H9 (cell line): Measurements from ENCODE around the gene ELOA. TPM values are rescaled to one million over a fixed set of nuclear protein-coding genes. Genes with fewer than 3 reads are reported as not detected.
A peak's percentile ranks its signal among the peaks of the same experiment; 100 is the strongest.

ENCODE experiments used
- DNase-seq: peaks from one replicate; pipeline ENCODE4 v3.0.0-alpha.2; 2017
- H2AFZ ChIP-seq: one replicate; pipeline ENCODE4 v1.6.1; 2013; ENCODE audit warnings: mild to moderate bottlenecking, low read length, control low read depth, moderate library complexity
- H2AK5ac ChIP-seq: 2 replicates; pipeline ENCODE4 v1.6.1; 2013; ENCODE audit warnings: low read length, control low read depth, mixed read lengths; ENCODE audit not compliant: insufficient read length
- H2BK120ac ChIP-seq: one replicate; pipeline ENCODE4 v1.6.1; 2013; ENCODE audit warnings: low read depth, mild to moderate bottlenecking, low read length, control low read depth, inconsistent platforms; ENCODE audit not compliant: poor library complexity, severe bottlenecking
- H2BK12ac ChIP-seq: 2 replicates; pipeline ENCODE4 v1.6.1; 2013; ENCODE audit warnings: low read length, control low read depth, mixed read lengths, low read depth; ENCODE audit not compliant: insufficient read length
- H2BK15ac ChIP-seq: 2 replicates; pipeline ENCODE4 v1.6.1; 2013; ENCODE audit warnings: low read depth, low read length, control low read depth
- H2BK20ac ChIP-seq: one replicate; pipeline ENCODE4 v1.6.1; 2013; ENCODE audit warnings: low read depth, mild to moderate bottlenecking, low read length, control low read depth, inconsistent platforms; ENCODE audit not compliant: poor library complexity, severe bottlenecking
- H2BK5ac ChIP-seq: 2 replicates; pipeline ENCODE4 v1.6.1; 2013; ENCODE audit warnings: low read length, control low read depth, mixed read lengths; ENCODE audit not compliant: insufficient read length
- H3K14ac ChIP-seq: 2 replicates; pipeline ENCODE4 v1.6.1; 2013; ENCODE audit warnings: low read length, control low read depth; ENCODE audit not compliant: insufficient read depth
- H3K18ac ChIP-seq: 2 replicates; pipeline ENCODE4 v1.6.1; 2013; ENCODE audit warnings: low read depth, mild to moderate bottlenecking, mixed read lengths, low read length, control low read depth; ENCODE audit not compliant: insufficient read length
- H3K23ac ChIP-seq: 2 replicates; pipeline ENCODE4 v1.6.1; 2013; ENCODE audit warnings: low read length, control low read depth, mixed read lengths, low read depth; ENCODE audit not compliant: insufficient read length
- H3K23me2 ChIP-seq: 2 replicates; pipeline ENCODE4 v1.6.1; 2013; ENCODE audit warnings: low read depth, mild to moderate bottlenecking, mixed read lengths, low read length, control low read depth; ENCODE audit not compliant: insufficient read length, poor library complexity, severe bottlenecking
- H3K27ac ChIP-seq: 2 replicates; pipeline ENCODE4 v1.5.1; 2013; ENCODE audit warnings: low read length, control low read depth, mixed read lengths, low read depth; ENCODE audit not compliant: insufficient read length
- H3K27me3 ChIP-seq: 2 replicates; pipeline ENCODE4 v1.6.1; 2013; ENCODE audit warnings: low read length, control low read depth, inconsistent platforms; ENCODE audit not compliant: insufficient read depth
- H3K4ac ChIP-seq: 2 replicates; pipeline ENCODE4 v1.6.1; 2013; ENCODE audit warnings: low read depth, mild to moderate bottlenecking, control low read depth, inconsistent platforms, low read length, moderate library complexity
- H3K4me1 ChIP-seq: 2 replicates; pipeline ENCODE4 v1.6.1; 2013; ENCODE audit warnings: low read length, control low read depth, inconsistent platforms; ENCODE audit not compliant: insufficient read depth
- H3K4me2 ChIP-seq: 2 replicates; pipeline ENCODE4 v1.6.1; 2013; ENCODE audit warnings: low read length, control low read depth, mixed read lengths; ENCODE audit not compliant: insufficient read length, insufficient read depth
- H3K56ac ChIP-seq: 2 replicates; pipeline ENCODE4 v1.6.1; 2013; ENCODE audit warnings: low read depth, mild to moderate bottlenecking, mixed read lengths, low read length, control low read depth; ENCODE audit not compliant: insufficient read length
- H3K79me1 ChIP-seq: 2 replicates; pipeline ENCODE4 v1.6.1; 2013; ENCODE audit warnings: low read depth, mild to moderate bottlenecking, moderate library complexity, low read length, control low read depth, inconsistent platforms; ENCODE audit not compliant: insufficient read depth, poor library complexity, severe bottlenecking
- H3K79me2 ChIP-seq: 2 replicates; pipeline ENCODE4 v1.6.1; 2013; ENCODE audit warnings: low read length, control low read depth, inconsistent platforms; ENCODE audit not compliant: insufficient read depth
- H3K9ac ChIP-seq: 2 replicates; pipeline ENCODE4 v1.6.1; 2013; ENCODE audit warnings: low read length, control low read depth, mixed read lengths; ENCODE audit not compliant: insufficient read length; ENCODE audit errors: extremely low read depth
- H3K9me3 ChIP-seq: one replicate; pipeline ENCODE4 v1.6.1; 2013; ENCODE audit warnings: low read depth, low read length, inconsistent platforms; ENCODE audit not compliant: control insufficient read depth
- H3T11ph ChIP-seq: one replicate; pipeline ENCODE4 v1.6.1; 2013; ENCODE audit warnings: mild to moderate bottlenecking, low read length, control low read depth, inconsistent platforms
- H4K20me1 ChIP-seq: one replicate; pipeline ENCODE4 v1.6.1; 2013; ENCODE audit not compliant: control insufficient read depth, insufficient read length, insufficient read depth
- H4K5ac ChIP-seq: 2 replicates; pipeline ENCODE4 v1.6.1; 2013; ENCODE audit warnings: low read depth, mild to moderate bottlenecking, mixed read lengths, low read length, control low read depth; ENCODE audit not compliant: insufficient read length
- H4K8ac ChIP-seq: replicated peaks from 2 replicates; pipeline ENCODE4 v1.6.1; 2013; ENCODE audit warnings: low read length, control low read depth, mixed read lengths, low read depth; ENCODE audit not compliant: insufficient read length
- H4K91ac ChIP-seq: 2 replicates; pipeline ENCODE4 v1.6.1; 2013; ENCODE audit warnings: low read depth, mild to moderate bottlenecking, moderate library complexity, mixed read lengths, low read length, control low read depth; ENCODE audit not compliant: insufficient read length
- H3K27ac Mint-ChIP-seq, 3 experiments: 2 replicates in 2 of 3; 3 replicates in 1 of 3; pipeline ENCODE4 v1.8.0; 2020 to 2021; ENCODE audit warnings: mixed read lengths in 3 of 3, mild to moderate bottlenecking in 1 of 3, moderate library complexity in 1 of 3
- H3K27me3 Mint-ChIP-seq: 2 replicates; pipeline ENCODE4 v1.8.0; 2021; ENCODE audit warnings: low read depth, mild to moderate bottlenecking, moderate library complexity, mixed read lengths
- H3K36me3 Mint-ChIP-seq, 3 experiments: 2 replicates in 2 of 3; 3 replicates in 1 of 3; pipeline ENCODE4 v1.8.0; 2020 to 2021; ENCODE audit warnings: low read depth in 3 of 3, mixed read lengths in 3 of 3; ENCODE audit not compliant: insufficient read depth in 1 of 3
- H3K4me1 Mint-ChIP-seq, 2 experiments: 2 replicates each; pipeline ENCODE4 v1.8.0; 2020; ENCODE audit warnings: mixed read lengths in 2 of 2
- H3K4me3 Mint-ChIP-seq, 2 experiments: 2 replicates in 1 of 2; 3 replicates in 1 of 2; pipeline ENCODE4 v1.8.0; 2020 to 2021; ENCODE audit warnings: mild to moderate bottlenecking in 2 of 2, mixed read lengths in 2 of 2, moderate library complexity in 1 of 2
- H3K9me3 Mint-ChIP-seq, 2 experiments: 2 replicates in 1 of 2; 3 replicates in 1 of 2; pipeline ENCODE4 v1.8.0; 2020; ENCODE audit warnings: mild to moderate bottlenecking in 2 of 2, mixed read lengths in 2 of 2, moderate library complexity in 1 of 2
- CTCF ChIP-seq: fragments of 200-600 bp; sonication (generic); conservative IDR thresholded peaks from 3 replicates; pipeline ENCODE4 v1.8.0; 2021; ENCODE audit warnings: antibody characterized with exemption, mild to moderate bottlenecking
- WGBS: extraction: QIAGEN DNeasy Blood & Tissue Kit; methylation state at CpG from one replicate; pipeline ENCODE4 v1.1.7; 2013; ENCODE audit warnings: missing lambda C conversion rate, low lambda C conversion rate, mixed read lengths; ENCODE audit not compliant: insufficient read length; ENCODE audit errors: extremely low coverage; 5-methylcytosine and 5-hydroxymethylcytosine counted together
- total RNA-seq: library from RNA; stranded (reverse); gene quantifications from 2 replicates; pipeline ENCODE4 v1.2.1, GENCODE V29; 2021

ELOA gene
- total RNA-seq, 1 experiment from 2014 or later: 66.2 TPM

GRCh38 chr1:23801338-23801748 lies 58.1 kb downstream of the ELOA start:
- Histone ChIP-seq H2BK12ac (no peak overlapping the region), H3K9ac (no peak overlapping the region), H4K5ac (no peak overlapping the region), H3K18ac (no peak overlapping the region), H4K20me1 (no peaks in the 10 kb centered on the region), H4K91ac (no peak overlapping the region), H3K14ac (no peak overlapping the region), H3K4ac (no peak overlapping the region), H3K23ac (no peak overlapping the region), H3K79me1 (no peaks in the 10 kb centered on the region), H2AFZ (no peak overlapping the region), H2BK15ac (no peak overlapping the region), H3K4me1 (no peaks in the 10 kb centered on the region; the same call in 1 of the 2 replicates), H3K9me3 (no peaks in the 10 kb centered on the region), H4K8ac (no peak overlapping the region), H3K79me2 (no peaks in the 10 kb centered on the region), H3K27ac (no peak overlapping the region), H3K27me3 (no peaks in the 10 kb centered on the region), H3K23me2 (peaks cover 11% of the 10 kb centered on the region), H3K56ac (no peak overlapping the region), H2AK5ac (no peak overlapping the region), H2BK20ac (no peak overlapping the region), H2BK120ac (no peak overlapping the region), H3K4me2 (peak overlapping the region; percentile 85), H2BK5ac (no peak overlapping the region), H3T11ph (no peak overlapping the region)
- Mint-ChIP-seq H3K4me1 (peaks cover 9 to 11% of the 10 kb centered on the region in 2 experiments), H3K27me3 (peaks cover 8% of the 10 kb centered on the region), H3K9me3 (no peaks in the 10 kb centered on the region), H3K27ac (no peak overlapping the region), H3K4me3 (peak overlapping the region; percentile 90 to 91), H3K36me3 (peaks cover 2 to 26% (median 16%) of the 10 kb centered on the region in 3 experiments; a peak in 5 of 7 replicates)
- DNase-seq: no peak
- no CpG with 5 or more reads among the region's 19 CpGs for WGBS
- no peak for TF ChIP-seq CTCF
